ENCODE measurements around the gene ASPG. TPM values are rescaled to one million over a fixed set of nuclear protein-coding genes. Genes with fewer than 3 reads are reported as not detected.

ASPG gene
- not detected for total RNA-seq (2021; ENCODE audit: unreplicated experiment)
- not detected for polyA plus RNA-seq (2012; ENCODE audit: insufficient read length)
- Bru-seq, nascent RNA, result percentile 3 among the genes with signal in this experiment
- BruChase-seq, experiment 1, labeled RNA remaining after a 2-hour chase, result percentile 3 among the genes with signal in this experiment
- BruChase-seq, experiment 2, labeled RNA remaining after a 6-hour chase, result percentile 4 among the genes with signal in this experiment
- long read RNA-seq, result 0 reads

- CTCF ChIA-PET, result interaction anchor here (0.7 kb wide), 1 partner anchor 288 kb away, joined by 6 read pairs; no protein-coding TSS in a partner anchor
- POLR2A ChIA-PET, result no interaction called here
- no TSS peak for BruUV-seq (replicated peaks)
- Histone ChIP-seq H3K27me3 (ENCODE audit: control insufficient read depth, insufficient read depth, low read length) (no peaks in the 10 kb centered on the region), H3K36me3 (ENCODE audit: control insufficient read depth, insufficient read depth, low read length) (no peaks in the 10 kb centered on the region), H3K4me3 (ENCODE audit: low read depth in 2 of 2, low read length in 2 of 2) (no peak within 1 kb of the TSS), H3K27ac (ENCODE audit: low read length) (no peak within 1 kb of the TSS), H3K4me1 (ENCODE audit: control insufficient read depth, insufficient read depth, low read length) (no peaks in the 10 kb centered on the region), H3K9me3 (ENCODE audit: control insufficient read depth, insufficient read depth, low read depth, low read length) (no peaks in the 10 kb centered on the region)
- TF ChIP-seq TCF7L2 (IDR thresholded peaks at IDR 0.05; ENCODE audit: low read depth, low read length) (no peak), SIN3A (IDR thresholded peaks at IDR 0.05; ENCODE audit: borderline replicate concordance, insufficient read depth, low read depth, low read length) (no peak), CTCF (IDR thresholded peaks at IDR 0.05) (no peak), POLR2AphosphoS5 (IDR thresholded peaks at IDR 0.05; ENCODE audit: low read depth, low read length) (no peak), REST (IDR thresholded peaks at IDR 0.05; ENCODE audit: insufficient read depth in 1 of 2, low read depth in 2 of 2, low read length in 1 of 2) (no peak)
- DNase-seq (ENCODE audit: low read depth, low spot score) (no peak), ATAC-seq (peak; percentile 29; the same call in 1 of the 2 replicates)
- intact Hi-C loops (cut with micrococcal nuclease; ENCODE audit: unreplicated experiment) (no loop called here), in situ Hi-C loops (cut with HindIII; ENCODE audit: low pct_unique_long_range_greater_than_20kb, low sequenced_read_pairs) (no loop called here)
Measured at GRCh38 chr14:104085032-104085888, at the start of gene ASPG. Gene ASPG (plus strand): TSS chr14:104085700. CDS start chr14:104085771, 71 bp downstream.

- no peak overlapping the region for H3K4me3 ChIP-seq (ENCODE audit: low read depth in 2 of 2, low read length in 2 of 2)
- H3K27ac ChIP-seq (ENCODE audit: low read length), result no peak overlapping the region
- in situ Hi-C loops (cut with HindIII; ENCODE audit: low pct_unique_long_range_greater_than_20kb, low sequenced_read_pairs) (no loop called here), intact Hi-C loops (cut with micrococcal nuclease; ENCODE audit: unreplicated experiment) (no loop called here)
- 0 out of 2 replicates have a peak, but pooled peaks cover 2% of the 10 kb centered on the region for H3K27me3 ChIP-seq (ENCODE audit: control insufficient read depth, insufficient read depth, low read length)
- no peaks in the 10 kb centered on the region for H3K9me3 ChIP-seq (ENCODE audit: control insufficient read depth, insufficient read depth, low read depth, low read length)
- ChIA-PET CTCF (no interaction called here), POLR2A (interaction anchor here (0.7 kb wide), 1 partner anchor 16 kb away, joined by 3 read pairs; no protein-coding TSS in a partner anchor)
- no peaks in the 10 kb centered on the region; the same call in 1 of the 2 replicates for H3K36me3 ChIP-seq (ENCODE audit: control insufficient read depth, insufficient read depth, low read length)
- TF ChIP-seq SIN3A (IDR thresholded peaks at IDR 0.05; ENCODE audit: borderline replicate concordance, insufficient read depth, low read depth, low read length) (no peak), TCF7L2 (IDR thresholded peaks at IDR 0.05; ENCODE audit: low read depth, low read length) (no peak), POLR2AphosphoS5 (IDR thresholded peaks at IDR 0.05; ENCODE audit: low read depth, low read length) (no peak), REST (IDR thresholded peaks at IDR 0.05; ENCODE audit: insufficient read depth in 1 of 2, low read depth in 2 of 2, low read length in 1 of 2) (no peak), CTCF (IDR thresholded peaks at IDR 0.05) (no peak)
- no peaks in the 10 kb centered on the region for H3K4me1 ChIP-seq (ENCODE audit: control insufficient read depth, insufficient read depth, low read length)
- ATAC-seq, result no peak
- BruUV-seq (replicated peaks), result no TSS peak
- no peak for DNase-seq (ENCODE audit: low read depth, low spot score)
Measured at GRCh38 chr14:104036212-104036611, 49.3 kb upstream of the ASPG start.

Measured in Panc1 (cell line).